Esophagus squamous epithelium (tissue), 5 donors: Measurements from ENCODE around the gene PLEKHA6. TPM values are rescaled to one million over a fixed set of nuclear protein-coding genes. Genes with fewer than 3 reads are reported as not detected.
A peak's percentile ranks its signal among the peaks of the same experiment; 100 is the strongest.

ENCODE experiments used
- DNase-seq: peaks from one replicate; lab custom pipeline; 2025; lab: John Stamatoyannopoulos, UW
- H3K27ac ChIP-seq, 4 donors: fragments of 200-600 bp; sonication (generic); one replicate each; pipeline ENCODE4 v1.5.1; 2016 to 2019; ENCODE audit warnings: mild to moderate bottlenecking in 1 of 4
- H3K27me3 ChIP-seq, 4 donors: fragments of 200-600 bp; sonication (generic); 1 replicate in 3 of 4; 2 replicates in 1 of 4; pipeline versions ENCODE4 v1.5.1 to v1.6.0; 2017 to 2021; ENCODE audit warnings: antibody characterized with exemption in 1 of 4
- H3K36me3 ChIP-seq, 3 donors: fragments of 200-600 bp; sonication (generic); one replicate each; pipeline ENCODE4 v1.5.1; 2016 to 2019
- H3K4me1 ChIP-seq, 3 donors: fragments of 200-600 bp; sonication (generic); one replicate each; pipeline ENCODE4 v1.5.1; 2017 to 2019
- H3K4me3 ChIP-seq, 4 donors: fragments of 200-600 bp; sonication (generic); 1 replicate in 3 of 4; 2 replicates in 1 of 4; pipeline ENCODE4 v1.5.1; 2016 to 2019; ENCODE audit warnings: mild to moderate bottlenecking in 2 of 4, moderate library complexity in 1 of 4
- H3K9me3 ChIP-seq, 3 donors: fragments of 200-600 bp; sonication (generic); one replicate each; pipeline ENCODE4 v1.5.1; 2016 to 2019
- CTCF ChIP-seq, 6 experiments: fragments of 450-650 bp in 4 of 6; fragments of 200-600 bp in 2 of 6; sonication (generic) in 2 of 6; IDR thresholded peaks; one replicate each; pipeline ENCODE4 v1.5.1; 2016 to 2019; ENCODE audit warnings: antibody characterized with exemption in 6 of 6, mild to moderate bottlenecking in 4 of 6, moderate library complexity in 4 of 6
- POLR2A ChIP-seq, 4 donors: fragments of 450-650 bp; IDR thresholded peaks; one replicate each; pipeline ENCODE4 v1.6.1; 2017; ENCODE audit warnings: antibody characterized with exemption in 4 of 4, mild to moderate bottlenecking in 4 of 4, moderate library complexity in 3 of 4
- WGBS, 2 donors: methylation state at CpG; one replicate each; pipeline ENCODE4 v1.1.5; 2018; 5-methylcytosine and 5-hydroxymethylcytosine counted together
- intact Hi-C: fragments of 100-400 bp; cut with DNase I; formaldehyde crosslinking; loops from one replicate; pipeline ENCODE4 v1.15.0; 2022
- total RNA-seq, 4 donors: library from RNA; depleted of rRNA; stranded (reverse); fragments of >200 nt; gene quantifications; one replicate each; pipeline ENCODE4 v1.1.0, GENCODE V29; 2016
- donor health status: DM: yes; HTN: yes; CAD: no.

Gene PLEKHA6
- 10 to 100 TPM in 3 of 4 donors, 1 to 10 TPM in 1; 7.4 to 40.6 (median 18.3) TPM for total RNA-seq

GRCh38 chr1:204359474-204360255, at the start of gene PLEKHA6:
TSS of gene PLEKHA6 (minus strand) at chr1:204359929. CDS start at chr1:204273727, 86,202 bp downstream.
- peak within 1 kb of the TSS in 1 of 4 donors; percentile 24 for H3K4me3 ChIP-seq
- no peak for DNase-seq
- no peaks in the 10 kb centered on the region for H3K9me3 ChIP-seq
- WGBS, 2 donors, result 0 to 11% methylated on average over 4 to 7 of the region's 20 CpGs
- peak within 1 kb of the TSS in 1 of 4 donors; percentile 11 for H3K27ac ChIP-seq
- peaks cover 0 to 21% (median 0%) of the 10 kb centered on the region in 4 donors for H3K27me3 ChIP-seq
- H3K4me1 ChIP-seq, result peaks cover 13 to 40% (median 21%) of the 10 kb centered on the region in 3 donors
- intact Hi-C loops, result loop anchor here (5.0 kb wide), 2 partner anchors 102 to 197 kb away; no protein-coding TSS in a partner anchor
- no peaks in the 10 kb centered on the region for H3K36me3 ChIP-seq
- peak in 3 of 6 experiments; percentile 9 to 23 (median 16) for TF ChIP-seq CTCF (IDR thresholded peaks at IDR 0.05)
- TF ChIP-seq POLR2A (IDR thresholded peaks at IDR 0.05), result no peak

GRCh38 chr1:204409123-204409522, 49.4 kb upstream of the PLEKHA6 start:
- Histone ChIP-seq H3K27me3 (no peaks in the 10 kb centered on the region), H3K4me3 (peak overlapping the region; percentile 74 to 99 (median 88)), H3K27ac (peak overlapping the region; percentile 94 to 100 (median 98)), H3K4me1 (peaks cover 17 to 63% (median 23%) of the 10 kb centered on the region in 3 donors), H3K9me3 (no peaks in the 10 kb centered on the region), H3K36me3 (peaks cover 0 to 25% (median 7%) of the 10 kb centered on the region in 3 donors)
- TF ChIP-seq POLR2A (IDR thresholded peaks at IDR 0.05) (no peak), CTCF (IDR thresholded peaks at IDR 0.05) (no peak)
- DNase-seq, result no peak
- 0% methylated on average over 3 of the region's 3 CpGs for WGBS, 2 donors
- intact Hi-C loops, result no loop called here

- Histone ChIP-seq H3K36me3 (peaks cover 0 to 30% (median 13%) of the 10 kb centered on the region in 3 donors), H3K9me3 (no peaks in the 10 kb centered on the region), H3K27me3 (no peaks in the 10 kb centered on the region), H3K27ac (peak overlapping the region in 3 of 4 donors; percentile 11 to 100 (median 99)), H3K4me1 (peaks cover 17 to 67% (median 23%) of the 10 kb centered on the region in 3 donors), H3K4me3 (peak overlapping the region; percentile 74 to 99 (median 88))
- TF ChIP-seq CTCF (IDR thresholded peaks at IDR 0.05) (no peak), POLR2A (IDR thresholded peaks at IDR 0.05) (no peak)
- WGBS, 2 donors, result 0 to 3% methylated on average over 1 of the region's 1 CpG
- DNase-seq, result no peak
- intact Hi-C loops, result no loop called here
Measured at GRCh38 chr1:204408602-204409001, 48.9 kb upstream of the PLEKHA6 start.

GRCh38 chr1:204408074-204408507, 48.4 kb upstream of the PLEKHA6 start:
- peak overlapping the region in 3 of 4 donors; percentile 11 to 100 (median 99) for H3K27ac ChIP-seq
- 0% methylated on average over 2 of the region's 2 CpGs for WGBS, 2 donors
- TF ChIP-seq POLR2A (IDR thresholded peaks at IDR 0.05), result no peak
- no peak for TF ChIP-seq CTCF (IDR thresholded peaks at IDR 0.05)
- intact Hi-C loops, result no loop called here
- H3K36me3 ChIP-seq, result peaks cover 0 to 35% (median 18%) of the 10 kb centered on the region in 3 donors
- no peaks in the 10 kb centered on the region for H3K9me3 ChIP-seq
- DNase-seq, result no peak
- no peaks in the 10 kb centered on the region for H3K27me3 ChIP-seq
- peak overlapping the region; percentile 74 to 99 (median 88) for H3K4me3 ChIP-seq
- H3K4me1 ChIP-seq, result peaks cover 17 to 67% (median 23%) of the 10 kb centered on the region in 3 donors
